CD4-positive, alpha-beta T cell treated with Interleukin-2 at 100 ng/mL for 4 hours (primary cell): Measurements from ENCODE around the gene MYOM1.
A peak's percentile ranks its signal among the peaks of the same experiment; 100 is the strongest.
"Not testable (repeated sequence)": the region's sequence is repeated elsewhere in the genome, so short reads cannot be mapped to it uniquely, and the experiment has no call there.

Source experiments
- DNase-seq: peaks from one replicate; pipeline ENCODE4 v3.0.0-alpha.2; 2020; ENCODE audit warnings: low spot score

The MYOM1 gene

GRCh38 chr18:3057526-3057925 lies 162.2 kb downstream of the MYOM1 start:
- DNase-seq = no peak

DNA sequence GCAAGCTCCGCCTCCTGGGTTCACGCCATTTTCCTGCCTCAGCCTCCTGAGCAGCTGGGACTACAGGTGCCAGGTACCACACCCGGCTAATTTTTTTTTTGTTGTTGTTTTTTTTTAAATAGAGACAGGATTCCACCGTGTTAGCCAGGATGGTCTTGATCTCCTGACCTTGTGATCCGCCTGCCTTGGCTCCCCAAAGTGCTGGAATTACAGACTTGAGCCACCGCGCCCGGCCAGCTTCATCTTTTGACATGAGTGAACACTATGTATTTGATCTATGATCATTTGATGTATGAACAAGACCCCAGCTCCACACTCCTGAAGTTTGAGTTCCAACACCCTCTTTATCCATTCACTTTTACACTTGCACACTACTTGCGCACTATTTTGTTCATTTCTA lies 163.5 kb downstream of the MYOM1 start:
- DNase-seq = no peak

GRCh38 chr18:3055816-3056215 lies 164.0 kb downstream of the MYOM1 start:
- DNase-seq = no peak

GRCh38 chr18:3055186-3055728 lies 164.5 kb downstream of the MYOM1 start:
- no peak for DNase-seq

- no peak for DNase-seq
Measured at GRCh38 chr18:3054780-3055179, 165.0 kb downstream of the MYOM1 start.

DNA sequence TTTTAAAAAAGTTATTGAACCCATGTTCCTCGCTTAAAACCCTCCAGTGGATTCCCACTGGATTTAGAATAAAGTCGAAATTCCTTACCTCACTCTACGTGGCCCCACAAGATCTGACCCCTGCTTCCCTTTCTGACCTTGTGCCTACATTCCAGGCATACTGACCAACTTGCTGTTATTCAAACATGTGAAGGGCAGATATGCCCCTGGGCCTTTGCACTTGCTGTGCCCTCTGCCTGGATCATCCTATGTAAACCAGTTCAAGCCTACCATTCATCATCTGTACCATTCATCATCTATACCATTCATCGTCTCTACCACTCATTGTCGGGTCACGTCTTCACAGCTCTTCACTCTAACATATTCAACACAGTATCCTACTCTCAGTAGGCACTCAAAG lies 165.6 kb downstream of the MYOM1 start:
- DNase-seq = no peak

DNA sequence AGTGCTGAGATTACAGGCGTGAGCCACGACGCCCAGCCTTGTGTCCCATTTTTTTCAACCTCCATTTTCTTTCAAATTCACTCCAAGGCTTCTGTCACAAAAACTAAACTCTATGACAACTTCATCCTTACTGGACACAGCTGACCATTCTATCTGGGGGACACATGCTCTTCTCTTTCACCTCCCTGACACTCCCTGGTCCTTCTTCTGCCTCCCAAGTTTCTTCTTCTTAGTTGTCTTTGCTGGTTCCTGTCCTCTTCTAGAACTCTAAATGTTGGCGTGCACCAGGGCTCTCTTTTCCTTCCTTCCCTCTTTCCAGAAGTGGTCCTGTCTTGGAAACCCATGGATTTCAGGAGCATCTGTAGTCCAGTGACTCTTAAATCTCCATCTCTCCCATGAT lies 166.7 kb downstream of the MYOM1 start:
- DNase-seq = no peak

- DNase-seq = no peak
Measured at GRCh38 chr18:3052411-3052758, 167.4 kb downstream of the MYOM1 start.

- DNase-seq = peak; percentile 28
Measured at GRCh38 chr18:3051718-3052410, 167.9 kb downstream of the MYOM1 start.

DNA sequence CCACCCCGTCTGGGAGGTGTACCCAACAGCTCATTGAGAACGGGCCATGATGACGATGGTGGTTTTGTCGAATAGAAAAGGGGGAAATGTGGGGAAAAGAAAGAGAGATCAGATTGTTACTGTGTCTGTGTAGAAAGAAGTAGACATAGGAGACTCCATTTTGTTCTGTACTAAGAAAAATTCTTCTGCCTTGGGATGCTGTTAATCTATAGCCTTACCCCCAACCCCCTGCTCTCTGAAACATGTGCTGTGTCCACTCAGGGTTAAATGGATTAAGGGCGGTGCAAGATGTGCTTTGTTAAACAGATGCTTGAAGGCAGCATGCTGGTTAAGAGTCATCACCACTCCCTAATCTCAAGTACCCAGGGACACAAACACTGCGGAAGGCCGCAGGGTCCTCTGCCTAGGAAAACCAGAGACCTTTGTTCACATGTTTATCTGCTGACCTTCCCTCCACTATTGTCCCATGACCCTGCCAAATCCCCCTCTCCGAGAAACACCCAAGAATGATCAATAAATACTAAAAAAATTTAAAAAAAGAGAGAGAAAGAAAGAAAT lies 169.8 kb downstream of the MYOM1 start:
- DNase-seq = not testable (repeated sequence)

- no peak for DNase-seq
Measured at GRCh38 chr18:3048820-3049349, 170.9 kb downstream of the MYOM1 start.

- no peak for DNase-seq
Measured at GRCh38 chr18:3048121-3048520, 171.6 kb downstream of the MYOM1 start.

DNA sequence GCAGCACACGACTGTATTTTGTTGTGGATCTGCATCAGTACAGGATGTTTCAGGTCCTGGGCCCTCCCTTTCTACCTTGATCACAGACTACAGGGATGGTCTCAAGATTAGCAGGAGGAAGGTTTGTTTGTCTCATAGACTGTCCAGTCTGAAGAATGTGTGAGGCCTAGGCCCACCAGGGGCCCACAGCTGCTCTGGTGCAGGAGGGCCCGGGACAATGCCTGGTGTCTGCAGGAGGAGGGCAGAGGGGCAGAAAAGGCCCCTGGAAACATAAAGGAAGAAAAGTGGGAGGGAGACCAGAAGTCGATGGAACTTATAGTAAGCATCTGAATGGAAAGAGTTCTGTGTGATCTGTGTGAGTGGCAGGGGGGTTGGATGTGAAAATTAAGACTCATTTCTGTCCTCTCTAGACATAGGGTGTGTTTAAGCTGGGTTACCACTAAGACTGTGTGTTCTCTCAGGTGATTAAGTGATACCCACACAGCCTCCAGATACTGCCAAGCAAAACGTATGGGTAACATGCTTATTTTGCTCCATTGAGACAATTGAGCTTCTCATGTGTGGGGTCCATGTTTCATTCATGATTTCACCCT lies 173.5 kb downstream of the MYOM1 start:
- no peak for DNase-seq

DNA sequence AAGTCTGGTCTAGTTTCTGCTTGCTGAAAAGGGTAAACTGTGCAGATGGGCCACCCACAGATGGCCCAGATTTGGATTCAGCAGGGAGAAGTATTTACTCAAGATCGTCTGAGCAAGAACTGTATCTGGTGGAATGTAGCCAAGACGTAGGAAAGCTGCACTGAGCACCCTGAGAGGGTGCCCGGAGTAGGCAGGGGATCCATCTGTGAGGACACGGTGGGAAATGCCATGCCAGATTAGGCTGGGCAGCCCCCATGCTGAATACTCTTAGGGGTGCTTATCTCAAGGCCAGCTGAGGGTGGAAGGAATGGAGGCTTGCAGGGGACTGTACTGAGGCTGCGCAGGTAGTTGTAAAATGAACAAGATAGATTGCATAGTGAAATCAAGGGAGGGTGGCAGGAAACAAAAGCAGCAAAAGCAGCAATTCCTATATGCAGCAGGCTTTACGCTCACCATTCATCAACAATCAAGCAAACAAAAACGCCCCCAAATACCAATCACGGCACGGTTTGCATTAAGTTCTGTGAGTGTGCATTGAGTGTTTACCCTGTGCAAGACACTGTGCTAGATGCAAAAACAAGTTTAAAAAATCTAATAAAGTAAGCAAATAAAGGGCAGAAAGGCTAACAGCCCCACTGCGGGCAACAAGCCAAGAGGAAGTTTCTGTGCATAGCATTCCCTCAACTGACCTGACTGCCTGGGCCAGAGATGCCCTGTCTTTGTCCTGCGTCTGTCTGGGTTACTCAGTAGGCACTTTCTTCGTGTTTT lies 174.7 kb downstream of the MYOM1 start:
- DNase-seq = no peak

- no peak for DNase-seq
Measured at GRCh38 chr18:3042379-3042778, 177.4 kb downstream of the MYOM1 start.

GRCh38 chr18:3041843-3042242 lies 177.9 kb downstream of the MYOM1 start:
- DNase-seq = no peak

- DNase-seq = no peak
Measured at GRCh38 chr18:3040881-3041280, 178.9 kb downstream of the MYOM1 start.

DNA sequence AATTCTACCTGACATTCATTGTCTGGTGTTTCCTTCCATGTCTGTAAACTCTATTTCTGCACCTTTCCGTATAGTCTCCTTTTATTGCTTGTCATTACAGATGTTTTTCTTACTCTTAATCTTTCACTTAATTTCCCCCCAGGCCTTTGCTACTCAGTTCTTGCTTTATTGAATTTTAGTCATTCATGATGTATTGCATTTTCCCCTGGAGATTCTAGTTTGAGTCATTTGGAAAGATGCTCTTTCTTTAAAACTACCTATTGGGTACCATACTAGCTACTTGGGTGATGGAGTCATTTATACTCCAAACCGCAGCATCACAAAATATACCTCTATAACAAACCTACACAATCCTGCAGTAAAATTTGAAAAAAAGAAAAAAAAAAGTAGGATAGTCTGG lies 179.6 kb downstream of the MYOM1 start:
- no peak for DNase-seq

- peak; percentile 40 for DNase-seq
Measured at GRCh38 chr18:3037423-3037915, 182.3 kb downstream of the MYOM1 start.

- DNase-seq = no peak
Measured at GRCh38 chr18:3036108-3036507, 183.7 kb downstream of the MYOM1 start.

- no peak for DNase-seq
Measured at GRCh38 chr18:3035635-3036034, 184.1 kb downstream of the MYOM1 start.

- DNase-seq = no peak
Measured at GRCh38 chr18:3032721-3033120, 187.0 kb downstream of the MYOM1 start.
